ENCODE measurements around the gene FRK.

- TF ChIP-seq CTCF (IDR thresholded peaks at IDR 0.05; ENCODE audit: poor library complexity) (no peak), EZH2 (IDR thresholded peaks at IDR 0.05; ENCODE audit: borderline replicate concordance) (no peak), EZH2phosphoT487 (IDR thresholded peaks at IDR 0.05; ENCODE audit: low read depth, severe bottlenecking, unreplicated experiment) (no peak)
These were observed 29.9 kb downstream of the FRK start for GRCh38 chr6:116030770-116031169.
